Astrocyte (in vitro differentiated cells and primary cell): ENCODE measurements around the gene EFNA5.

Source experiments
- EZH2 ChIP-seq: IDR thresholded peaks from 2 replicates; pipeline ENCODE4 v1.6.1; 2012; ENCODE audit warnings: mild to moderate bottlenecking, low read length, inconsistent platforms; ENCODE audit not compliant: insufficient read depth
- TF ChIP-seq, protein P1 (sequence below): IDR thresholded peaks from 2 replicates; pipeline ENCODE4 v1.5.1; 2011; ENCODE audit warnings: low read depth, mild to moderate bottlenecking, inconsistent platforms, low read length, moderate library complexity; ENCODE audit not compliant: insufficient read depth

DNA sequence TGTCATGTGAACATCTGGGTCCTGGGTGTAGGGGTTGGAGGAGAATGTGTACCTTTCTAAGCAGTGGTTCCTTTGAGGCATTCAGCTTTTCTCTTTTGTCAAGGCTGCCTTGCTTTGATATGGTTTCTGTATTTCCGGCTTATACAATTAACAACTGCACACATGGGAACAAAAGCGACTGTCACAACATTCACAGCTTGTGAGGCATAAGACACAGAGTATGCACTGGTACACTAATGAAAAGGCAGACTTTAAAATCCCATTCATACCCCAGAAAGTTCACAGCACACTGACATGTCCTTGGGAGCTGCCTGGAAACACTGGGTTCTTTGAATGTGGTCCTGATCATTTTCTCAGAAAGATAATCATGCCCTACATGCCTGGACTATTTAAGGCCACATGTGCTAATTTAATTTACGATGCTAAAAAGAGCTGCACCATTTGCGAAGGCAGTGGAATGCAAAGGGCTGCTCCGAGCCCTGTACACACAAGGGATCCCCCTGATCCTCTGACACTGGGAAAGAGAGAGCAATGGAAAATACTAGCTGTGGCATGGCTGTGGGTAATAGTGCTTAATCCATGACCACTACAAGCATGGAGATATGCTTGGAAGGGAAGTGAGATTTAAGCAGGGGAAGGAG, 131.8 kb downstream of the EFNA5 start:
- no peak for TF ChIP-seq EZH2
- TF ChIP-seq, protein P1, sequence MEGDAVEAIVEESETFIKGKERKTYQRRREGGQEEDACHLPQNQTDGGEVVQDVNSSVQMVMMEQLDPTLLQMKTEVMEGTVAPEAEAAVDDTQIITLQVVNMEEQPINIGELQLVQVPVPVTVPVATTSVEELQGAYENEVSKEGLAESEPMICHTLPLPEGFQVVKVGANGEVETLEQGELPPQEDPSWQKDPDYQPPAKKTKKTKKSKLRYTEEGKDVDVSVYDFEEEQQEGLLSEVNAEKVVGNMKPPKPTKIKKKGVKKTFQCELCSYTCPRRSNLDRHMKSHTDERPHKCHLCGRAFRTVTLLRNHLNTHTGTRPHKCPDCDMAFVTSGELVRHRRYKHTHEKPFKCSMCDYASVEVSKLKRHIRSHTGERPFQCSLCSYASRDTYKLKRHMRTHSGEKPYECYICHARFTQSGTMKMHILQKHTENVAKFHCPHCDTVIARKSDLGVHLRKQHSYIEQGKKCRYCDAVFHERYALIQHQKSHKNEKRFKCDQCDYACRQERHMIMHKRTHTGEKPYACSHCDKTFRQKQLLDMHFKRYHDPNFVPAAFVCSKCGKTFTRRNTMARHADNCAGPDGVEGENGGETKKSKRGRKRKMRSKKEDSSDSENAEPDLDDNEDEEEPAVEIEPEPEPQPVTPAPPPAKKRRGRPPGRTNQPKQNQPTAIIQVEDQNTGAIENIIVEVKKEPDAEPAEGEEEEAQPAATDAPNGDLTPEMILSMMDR: no peak
